OCI-LY3 (cell line): ENCODE data around the gene TMEM39A.

Experiments used
- CTCF ChIP-seq: fragments of 200-600, 300-600 bp; sonication (generic); IDR thresholded peaks from 2 replicates; pipeline ENCODE4 v1.5.1; 2014; ENCODE audit warnings: antibody characterized with exemption, low read length, low read depth
- EZH2phosphoT487 ChIP-seq: fragments of 200-600 bp; shearing (Covaris generic); IDR thresholded peaks from 2 replicates; pipeline ENCODE4 v1.6.1; 2018; ENCODE audit warnings: antibody characterized with exemption, mixed run types, low read depth

DNA sequence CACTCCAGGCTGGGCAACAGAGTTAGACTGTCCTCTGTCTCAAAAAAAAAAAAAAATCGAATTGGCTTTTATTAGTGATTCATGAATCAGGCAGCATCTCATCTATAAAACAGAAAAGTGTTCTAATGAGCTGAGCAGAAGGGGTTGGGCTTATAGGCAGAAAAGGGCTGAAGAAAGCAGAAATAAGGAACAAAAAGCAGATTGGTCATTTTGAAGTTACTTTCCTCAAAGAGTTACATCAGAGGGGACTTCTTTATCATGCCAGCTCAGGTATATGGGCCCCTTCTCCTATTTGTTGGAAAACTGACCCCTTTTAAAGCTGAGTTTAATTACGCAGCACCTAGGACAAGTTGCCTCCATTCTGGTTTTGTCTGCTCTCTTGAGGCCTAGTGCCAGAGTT, 4.6 kb upstream of the TMEM39A start:
- no peak for TF ChIP-seq CTCF
- TF ChIP-seq EZH2phosphoT487, result no peak
